B cell (primary cell): ENCODE data around the gene KCTD7.

Experiments used
- EZH2 ChIP-seq: IDR thresholded peaks from 2 replicates; pipeline ENCODE4 v1.6.1; 2012; ENCODE audit warnings: borderline replicate concordance, low read depth, mild to moderate bottlenecking, moderate library complexity, low read length; ENCODE audit not compliant: insufficient read depth, poor library complexity, severe bottlenecking
- TF ChIP-seq, protein P1 (sequence below): fragments of 200-600 bp; IDR thresholded peaks from one replicate; pipeline ENCODE4 v1.8.0; 2022; ENCODE audit warnings: antibody characterized with exemption, mild to moderate bottlenecking

DNA sequence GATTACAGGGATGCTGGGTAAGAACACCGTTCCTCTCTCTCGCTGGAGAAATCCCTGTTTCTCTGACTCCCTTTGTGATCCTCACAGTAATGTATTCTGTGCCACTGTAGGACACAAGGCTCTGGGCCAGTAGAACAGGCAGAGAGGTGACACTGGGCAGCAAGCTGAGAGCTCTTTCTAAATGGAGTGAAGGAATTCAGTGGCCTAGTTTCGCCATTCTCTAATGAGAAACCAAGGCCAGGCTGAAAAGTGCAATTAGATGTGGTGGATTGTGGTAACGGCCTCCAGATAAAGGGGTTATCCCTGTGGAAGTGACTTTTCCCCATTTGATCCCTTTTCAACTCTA lies 12.8 kb downstream of the KCTD7 start:
- TF ChIP-seq, protein P1, sequence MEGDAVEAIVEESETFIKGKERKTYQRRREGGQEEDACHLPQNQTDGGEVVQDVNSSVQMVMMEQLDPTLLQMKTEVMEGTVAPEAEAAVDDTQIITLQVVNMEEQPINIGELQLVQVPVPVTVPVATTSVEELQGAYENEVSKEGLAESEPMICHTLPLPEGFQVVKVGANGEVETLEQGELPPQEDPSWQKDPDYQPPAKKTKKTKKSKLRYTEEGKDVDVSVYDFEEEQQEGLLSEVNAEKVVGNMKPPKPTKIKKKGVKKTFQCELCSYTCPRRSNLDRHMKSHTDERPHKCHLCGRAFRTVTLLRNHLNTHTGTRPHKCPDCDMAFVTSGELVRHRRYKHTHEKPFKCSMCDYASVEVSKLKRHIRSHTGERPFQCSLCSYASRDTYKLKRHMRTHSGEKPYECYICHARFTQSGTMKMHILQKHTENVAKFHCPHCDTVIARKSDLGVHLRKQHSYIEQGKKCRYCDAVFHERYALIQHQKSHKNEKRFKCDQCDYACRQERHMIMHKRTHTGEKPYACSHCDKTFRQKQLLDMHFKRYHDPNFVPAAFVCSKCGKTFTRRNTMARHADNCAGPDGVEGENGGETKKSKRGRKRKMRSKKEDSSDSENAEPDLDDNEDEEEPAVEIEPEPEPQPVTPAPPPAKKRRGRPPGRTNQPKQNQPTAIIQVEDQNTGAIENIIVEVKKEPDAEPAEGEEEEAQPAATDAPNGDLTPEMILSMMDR: no peak
- no peak for TF ChIP-seq EZH2
